Measurements from ENCODE around the gene LARP4B. TPM values are rescaled to one million over a fixed set of nuclear protein-coding genes. Genes with fewer than 3 reads are reported as not detected.

The LARP4B gene
- total and polyA plus RNA-seq, 2 donors (not counting 3 experiments of a cell fraction or from before 2014, with no cell fraction given) = 27.4 to 101 TPM

DNA sequence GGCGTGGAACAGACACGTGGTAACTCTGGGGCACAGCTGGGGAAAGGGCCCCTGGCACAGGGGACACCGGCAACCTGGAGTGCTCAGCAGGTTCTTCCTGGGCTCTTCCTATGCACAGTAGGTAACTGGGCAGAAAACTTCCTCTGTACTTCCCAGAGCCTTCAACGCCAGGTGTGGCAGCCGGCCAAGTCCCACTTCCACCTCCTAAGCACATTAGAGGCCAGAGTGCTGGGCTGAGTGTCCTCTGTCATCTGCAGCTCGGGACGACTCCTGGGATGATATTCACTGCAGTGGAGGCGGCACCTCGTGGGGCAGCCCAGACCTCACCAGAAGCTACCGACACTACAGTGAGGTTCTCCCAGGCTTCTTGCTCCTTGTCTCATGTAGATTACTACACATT is 114.5 kb downstream of the LARP4B start:
- H3K4me1 ChIP-seq (ENCODE audit: control insufficient read depth, extremely low read depth, insufficient read depth, low read length) = no peaks in the 10 kb centered on the region
- intact Hi-C loops (cut with micrococcal nuclease) (no loop called here), dilution Hi-C loops (cut with MboI; ENCODE audit: extremely low pct_ligation_motif_present, low sequenced_read_pairs) (no loop called here)
- H4K20me1 ChIP-seq (replicated peaks; ENCODE audit: control insufficient read depth, extremely low read depth, insufficient read depth, low read length) = no peaks in the 10 kb centered on the region
- H3K36me3 ChIP-seq (ENCODE audit: control insufficient read depth in 2 of 2, extremely low read depth in 1 of 2, insufficient read depth in 2 of 2, low read length in 2 of 2) = peaks cover 25 to 70% of the 10 kb centered on the region in 2 experiments
- DNase-seq (ENCODE audit: low read depth, low spot score) (no peak), FAIRE-seq (no peak)
- no peak overlapping the region for H3K27ac ChIP-seq (ENCODE audit: insufficient read depth, low read depth, low read length)
- H3K9me3 ChIP-seq (replicated peaks; ENCODE audit: control insufficient read depth, insufficient read depth, low read length) = no peaks in the 10 kb centered on the region
- BruUV-seq (replicated peaks) = no TSS peak
- no peak overlapping the region for H2AFZ ChIP-seq (ENCODE audit: low read depth, low read length)
- H3K9ac ChIP-seq (replicated peaks; ENCODE audit: extremely low read depth, insufficient read depth, low read length) = no peak overlapping the region
- H3K4me2 ChIP-seq (ENCODE audit: insufficient read depth, low read length) = no peak overlapping the region
- no peaks in the 10 kb centered on the region for H3K9me1 ChIP-seq (replicated peaks; ENCODE audit: control insufficient read depth, extremely low read depth, insufficient read depth, low read length)
- no peaks in the 10 kb centered on the region for H3K79me2 ChIP-seq (ENCODE audit: control insufficient read depth, insufficient read depth, low read length)
- POLR2A ChIA-PET = no interaction called here
- CTCF ChIA-PET = interaction anchor here (0.7 kb wide), 1 partner anchor 26 kb away, joined by 3 read pairs; no protein-coding TSS in a partner anchor
- TF ChIP-seq POLR2A (IDR thresholded peaks at IDR 0.05; ENCODE audit: low read depth, low read length) (no peak), GATA2 (IDR thresholded peaks at IDR 0.05; ENCODE audit: insufficient read depth, insufficient read length, low read depth, low read length) (no peak), MYC (IDR thresholded peaks at IDR 0.05; ENCODE audit: low read depth, low read length) (no peak), POLR2AphosphoS5 (IDR thresholded peaks at IDR 0.05; ENCODE audit: insufficient read depth, low read depth, low read length) (no peak), JUN (IDR thresholded peaks at IDR 0.05; ENCODE audit: borderline replicate concordance, insufficient read depth, insufficient read length, low read depth) (no peak)
- TF ChIP-seq, protein P1, sequence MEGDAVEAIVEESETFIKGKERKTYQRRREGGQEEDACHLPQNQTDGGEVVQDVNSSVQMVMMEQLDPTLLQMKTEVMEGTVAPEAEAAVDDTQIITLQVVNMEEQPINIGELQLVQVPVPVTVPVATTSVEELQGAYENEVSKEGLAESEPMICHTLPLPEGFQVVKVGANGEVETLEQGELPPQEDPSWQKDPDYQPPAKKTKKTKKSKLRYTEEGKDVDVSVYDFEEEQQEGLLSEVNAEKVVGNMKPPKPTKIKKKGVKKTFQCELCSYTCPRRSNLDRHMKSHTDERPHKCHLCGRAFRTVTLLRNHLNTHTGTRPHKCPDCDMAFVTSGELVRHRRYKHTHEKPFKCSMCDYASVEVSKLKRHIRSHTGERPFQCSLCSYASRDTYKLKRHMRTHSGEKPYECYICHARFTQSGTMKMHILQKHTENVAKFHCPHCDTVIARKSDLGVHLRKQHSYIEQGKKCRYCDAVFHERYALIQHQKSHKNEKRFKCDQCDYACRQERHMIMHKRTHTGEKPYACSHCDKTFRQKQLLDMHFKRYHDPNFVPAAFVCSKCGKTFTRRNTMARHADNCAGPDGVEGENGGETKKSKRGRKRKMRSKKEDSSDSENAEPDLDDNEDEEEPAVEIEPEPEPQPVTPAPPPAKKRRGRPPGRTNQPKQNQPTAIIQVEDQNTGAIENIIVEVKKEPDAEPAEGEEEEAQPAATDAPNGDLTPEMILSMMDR (IDR thresholded peaks at IDR 0.05; ENCODE audit: extremely low read depth in 1 of 2, insufficient read depth in 1 of 2, low read depth in 1 of 2, low read length in 2 of 2) = no peak
- TF ChIP-seq, protein P2, sequence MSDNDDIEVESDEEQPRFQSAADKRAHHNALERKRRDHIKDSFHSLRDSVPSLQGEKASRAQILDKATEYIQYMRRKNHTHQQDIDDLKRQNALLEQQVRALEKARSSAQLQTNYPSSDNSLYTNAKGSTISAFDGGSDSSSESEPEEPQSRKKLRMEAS (IDR thresholded peaks at IDR 0.05; ENCODE audit: insufficient read depth, insufficient read length) = no peak
- no peak overlapping the region for H3K4me3 ChIP-seq (replicated peaks in 1 of 3; ENCODE audit: insufficient read depth in 1 of 3, low read depth in 1 of 3, low read length in 3 of 3)
- no peaks in the 10 kb centered on the region for H3K27me3 ChIP-seq (ENCODE audit: control insufficient read depth in 2 of 2, insufficient read depth in 2 of 2, low read length in 2 of 2)

Measured in endothelial cell of umbilical vein (primary cell).